Activated CD4-positive, alpha-beta memory T cell treated with anti-CD3 and anti-CD28 coated beads, Interleukin-2, amount 10 ng/mL, durations not matched to agents 7 days and 5 days (primary cell): ENCODE data around the gene ZYG11A. TPM values are rescaled to one million over a fixed set of nuclear protein-coding genes. Genes with fewer than 3 reads are reported as not detected.
"Not testable (repeated sequence)": the region's sequence is repeated elsewhere in the genome, so short reads cannot be mapped to it uniquely, and the experiment has no call there.

Source experiments
- CTCF ChIA-PET: fragments of 350-600 bp; sonication (Branson Sonifier 250); formaldehyde crosslinking; loops from one replicate; lab custom pipeline; 2021; ENCODE audit warnings: antibody characterized with exemption, inconsistent platforms; lab: Charles Lee
- POLR2A ChIA-PET: fragments of 350-600 bp; sonication (Branson Sonifier 250); formaldehyde crosslinking; loops from one replicate; lab custom pipeline; 2021; ENCODE audit warnings: antibody characterized with exemption; lab: Charles Lee
- DNase-seq: peaks from one replicate; pipeline ENCODE4 v3.0.0-alpha.2; 2020
- H3K27ac Mint-ChIP-seq: one replicate; pipeline ENCODE4 v1.8.0; 2021; ENCODE audit warnings: mild to moderate bottlenecking, mixed read lengths
- H3K27me3 Mint-ChIP-seq: one replicate; pipeline ENCODE4 v1.8.0; 2021; ENCODE audit warnings: mixed read lengths
- H3K36me3 Mint-ChIP-seq: one replicate; pipeline ENCODE4 v1.8.0; 2021; ENCODE audit warnings: low read depth, mixed read lengths
- H3K4me1 Mint-ChIP-seq: one replicate; pipeline ENCODE4 v1.8.0; 2021; ENCODE audit warnings: mixed read lengths
- H3K4me3 Mint-ChIP-seq: one replicate; pipeline ENCODE4 v1.8.0; 2021; ENCODE audit warnings: mild to moderate bottlenecking, mixed read lengths
- H3K9me3 Mint-ChIP-seq: one replicate; pipeline ENCODE4 v1.8.0; 2021; ENCODE audit warnings: mixed read lengths
- total RNA-seq, 2 experiments: library from RNA; stranded (reverse); gene quantifications; one replicate each; pipeline ENCODE4 v1.2.3, GENCODE V29; 2021

The ZYG11A gene
- total RNA-seq, 2 experiments from 2014 or later, result 0.25 to 0.30 TPM

DNA sequence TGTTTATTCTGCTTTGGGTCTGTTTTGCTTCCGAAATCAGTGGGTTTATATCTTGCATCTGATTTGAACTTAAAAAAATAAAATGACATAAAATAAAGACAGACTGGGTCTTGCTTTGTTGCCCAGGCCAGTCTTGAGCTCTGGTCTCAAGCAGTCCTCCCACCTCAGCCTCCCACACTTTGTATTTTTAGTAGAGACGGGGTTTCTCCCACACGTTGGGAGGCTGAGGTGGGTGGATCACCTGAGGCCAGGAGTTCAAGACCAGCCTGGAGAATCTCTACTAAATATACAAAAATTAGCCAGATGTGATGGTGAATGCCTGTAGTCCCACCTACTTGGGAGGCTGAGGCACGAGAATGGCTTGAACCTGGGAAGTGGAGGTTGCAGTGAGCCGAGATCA lies 5.9 kb downstream of the ZYG11A start:
- CTCF ChIA-PET, result no interaction called here
- H3K9me3 Mint-ChIP-seq, result no peaks in the 10 kb centered on the region

GRCh38 chr1:52850951-52851350 lies 8.4 kb downstream of the ZYG11A start:
- no peak for DNase-seq
- POLR2A ChIA-PET, result interaction anchor here (1.2 kb wide), 1 partner anchor 11 kb away, joined by 3 read pairs; no protein-coding TSS in a partner anchor
- no peak overlapping the region for H3K4me3 Mint-ChIP-seq
- CTCF ChIA-PET, result interaction anchor here (0.5 kb wide), 1 partner anchor 273 kb away, joined by 3 read pairs; no protein-coding TSS in a partner anchor
- H3K27me3 Mint-ChIP-seq, result peaks cover 2% of the 10 kb centered on the region
- no peak overlapping the region for H3K27ac Mint-ChIP-seq
- no peaks in the 10 kb centered on the region for H3K4me1 Mint-ChIP-seq
- H3K36me3 Mint-ChIP-seq, result no peaks in the 10 kb centered on the region
- no peaks in the 10 kb centered on the region for H3K9me3 Mint-ChIP-seq

More for the DNA sequence above, 5.9 kb downstream of the ZYG11A start:
- Mint-ChIP-seq H3K27ac (no peak overlapping the region), H3K36me3 (no peaks in the 10 kb centered on the region), H3K27me3 (peaks cover 13% of the 10 kb centered on the region), H3K4me1 (peaks cover 4% of the 10 kb centered on the region), H3K4me3 (no peak overlapping the region)
- POLR2A ChIA-PET, result no interaction called here
- no peak for DNase-seq

DNA sequence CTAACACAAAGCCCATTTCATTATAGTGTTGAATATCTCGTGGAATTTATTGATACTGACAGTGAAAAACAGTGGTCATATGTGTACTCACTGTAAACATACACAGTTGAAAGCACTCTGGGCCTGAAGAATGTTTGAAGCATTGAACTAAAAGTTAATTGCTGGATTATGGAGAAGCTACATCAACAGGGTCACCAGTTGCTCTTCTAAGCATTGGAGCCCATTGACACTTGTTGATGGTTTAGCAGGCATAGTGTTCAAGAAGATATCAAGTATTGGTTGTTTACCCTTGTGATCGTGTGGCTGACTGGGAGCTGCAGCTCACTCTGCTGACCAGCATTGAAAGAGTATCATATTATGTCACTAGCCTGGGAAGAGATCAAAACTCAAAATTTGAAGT lies 10.3 kb downstream of the ZYG11A start:
- Mint-ChIP-seq H3K27me3 (peaks cover 2% of the 10 kb centered on the region), H3K4me3 (no peak overlapping the region), H3K27ac (no peak overlapping the region), H3K36me3 (no peaks in the 10 kb centered on the region), H3K4me1 (no peaks in the 10 kb centered on the region), H3K9me3 (no peaks in the 10 kb centered on the region)
- DNase-seq, result no peak
- ChIA-PET CTCF (no interaction called here), POLR2A (no interaction called here)

DNA sequence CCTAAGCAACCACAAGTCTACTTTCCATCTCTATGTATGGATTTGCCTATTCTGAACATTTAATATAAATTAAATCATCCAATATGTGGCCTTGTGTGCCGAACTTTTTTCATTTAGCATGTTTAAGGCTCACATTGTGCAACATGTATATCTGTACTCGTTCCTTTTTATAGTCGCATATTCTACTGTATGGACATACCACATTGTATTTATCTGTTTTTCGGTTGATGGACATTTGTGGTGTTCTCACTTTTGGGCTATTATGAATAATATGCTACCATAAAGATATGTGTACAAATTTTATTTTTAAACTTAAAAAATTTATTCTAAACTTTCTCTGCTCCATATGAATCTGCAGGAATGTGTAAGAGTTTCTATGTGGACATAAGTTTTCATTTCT lies 13.0 kb downstream of the ZYG11A start:
- Mint-ChIP-seq H3K4me3 (no peak overlapping the region), H3K27me3 (peaks cover 2% of the 10 kb centered on the region), H3K27ac (no peak overlapping the region), H3K9me3 (no peaks in the 10 kb centered on the region), H3K4me1 (peaks cover 2% of the 10 kb centered on the region), H3K36me3 (no peaks in the 10 kb centered on the region)
- ChIA-PET POLR2A (no interaction called here), CTCF (interaction anchor here (0.7 kb wide), 1 partner anchor 330 kb away, joined by 5 read pairs; no protein-coding TSS in a partner anchor)
- DNase-seq, result no peak

GRCh38 chr1:52856026-52856425 lies 13.5 kb downstream of the ZYG11A start:
- H3K4me3 Mint-ChIP-seq, result no peak overlapping the region
- no peaks in the 10 kb centered on the region for H3K36me3 Mint-ChIP-seq
- no peak overlapping the region for H3K27ac Mint-ChIP-seq
- no peak for DNase-seq
- peaks cover 2% of the 10 kb centered on the region for H3K27me3 Mint-ChIP-seq
- CTCF ChIA-PET, result interaction anchor here (0.7 kb wide), 1 partner anchor 330 kb away, joined by 5 read pairs; no protein-coding TSS in a partner anchor
- H3K9me3 Mint-ChIP-seq, result no peaks in the 10 kb centered on the region
- peaks cover 3% of the 10 kb centered on the region for H3K4me1 Mint-ChIP-seq
- POLR2A ChIA-PET, result no interaction called here

- no peaks in the 10 kb centered on the region for H3K27me3 Mint-ChIP-seq
- CTCF ChIA-PET, result interaction anchor here (0.6 kb wide), 1 partner anchor 963 kb away, joined by 3 read pairs; no protein-coding TSS in a partner anchor
- no peak overlapping the region for H3K27ac Mint-ChIP-seq
- no peak overlapping the region for H3K4me3 Mint-ChIP-seq
- no peak for DNase-seq
- POLR2A ChIA-PET, result interaction anchor here (1.0 kb wide), 1 partner anchor 19 kb away, joined by 3 read pairs; no protein-coding TSS in a partner anchor
- H3K9me3 Mint-ChIP-seq, result no peaks in the 10 kb centered on the region
- H3K4me1 Mint-ChIP-seq, result peaks cover 3% of the 10 kb centered on the region
- H3K36me3 Mint-ChIP-seq, result no peaks in the 10 kb centered on the region
Observed at GRCh38 chr1:52857443-52857842, 14.9 kb downstream of the ZYG11A start.

DNA sequence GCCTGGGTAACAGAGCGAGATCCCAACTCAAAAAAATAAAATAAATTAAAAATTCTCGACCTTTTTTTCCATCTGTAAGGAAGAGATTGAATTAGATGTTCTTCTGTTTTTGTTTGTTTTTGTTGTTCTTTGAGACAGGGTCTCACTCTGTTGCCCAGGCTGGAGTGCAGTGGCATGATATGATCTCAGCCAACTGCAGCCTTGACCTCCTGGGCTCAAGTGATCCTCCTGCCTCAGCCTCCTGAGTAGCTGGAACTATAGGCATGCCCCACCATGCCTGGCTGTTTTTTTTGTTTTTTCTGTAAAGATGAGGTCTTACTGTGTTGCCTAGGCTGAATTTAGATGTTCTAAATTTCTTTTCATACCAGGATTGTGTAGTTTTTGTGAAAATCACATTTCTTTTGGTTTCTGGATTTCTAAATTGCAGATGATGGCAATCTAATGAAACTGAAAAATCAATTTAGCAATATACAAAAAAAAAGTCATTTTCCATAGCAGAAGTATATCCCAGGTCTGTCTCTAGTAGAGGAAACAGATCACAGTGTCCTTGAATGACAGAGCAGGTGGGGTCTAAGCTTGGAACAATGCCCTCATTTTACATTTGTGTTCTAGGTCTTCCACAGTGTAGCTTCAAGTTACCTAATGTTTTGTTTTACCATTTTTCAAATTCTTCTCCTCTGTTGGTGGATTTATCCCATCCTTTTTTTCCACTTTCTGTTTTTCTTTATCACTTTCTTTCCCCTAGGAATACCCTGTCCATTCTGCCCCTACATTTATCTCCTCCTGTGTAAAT lies 20.3 kb downstream of the ZYG11A start:
- Mint-ChIP-seq H3K9me3 (no peaks in the 10 kb centered on the region), H3K36me3 (no peaks in the 10 kb centered on the region), H3K27me3 (no peaks in the 10 kb centered on the region), H3K4me3 (no peak overlapping the region), H3K4me1 (peaks cover 5% of the 10 kb centered on the region), H3K27ac (no peak overlapping the region)
- ChIA-PET CTCF (interaction anchor here (0.7 kb wide), 1 partner anchor 160 kb away, joined by 4 read pairs; no protein-coding TSS in a partner anchor), POLR2A (interaction anchor here (1.1 kb wide), 1 partner anchor 12 kb away, joined by 3 read pairs; no protein-coding TSS in a partner anchor)
- DNase-seq, result no peak

- Mint-ChIP-seq H3K4me3 (no peak overlapping the region), H3K27me3 (no peaks in the 10 kb centered on the region), H3K36me3 (no peaks in the 10 kb centered on the region), H3K9me3 (no peaks in the 10 kb centered on the region), H3K27ac (no peak overlapping the region), H3K4me1 (peaks cover 2% of the 10 kb centered on the region)
- CTCF ChIA-PET, result interaction anchor here (0.7 kb wide), 2 partner anchors 16 to 24 kb away, joined by 3 read pairs; no protein-coding TSS in a partner anchor
- POLR2A ChIA-PET, result no interaction called here
- no peak for DNase-seq
Observed at GRCh38 chr1:52867087-52867863, 24.7 kb downstream of the ZYG11A start.

- POLR2A ChIA-PET, H3K4me3 Mint-ChIP-seq: not testable (repeated sequence)
- CTCF ChIA-PET, result interaction anchor here (0.6 kb wide), 2 partner anchors 120 to 304 kb away, joined by 3 read pairs; no protein-coding TSS in a partner anchor
Observed at GRCh38 chr1:52869727-52870126, 27.2 kb downstream of the ZYG11A start.

GRCh38 chr1:52876843-52877242 lies 34.3 kb downstream of the ZYG11A start:
- CTCF ChIA-PET, result no interaction called here
- H3K36me3 Mint-ChIP-seq, result no peaks in the 10 kb centered on the region
- H3K9me3 Mint-ChIP-seq, result no peaks in the 10 kb centered on the region
- DNase-seq, result no peak
- H3K27ac Mint-ChIP-seq, result no peak overlapping the region
- POLR2A ChIA-PET, result no interaction called here
- no peaks in the 10 kb centered on the region for H3K4me1 Mint-ChIP-seq
- H3K4me3 Mint-ChIP-seq, result no peak overlapping the region
- no peaks in the 10 kb centered on the region for H3K27me3 Mint-ChIP-seq

More at GRCh38 chr1:52869727-52870126, 27.2 kb downstream of the ZYG11A start:
- H3K9me3 Mint-ChIP-seq, H3K4me1 Mint-ChIP-seq, H3K36me3 Mint-ChIP-seq, H3K27me3 Mint-ChIP-seq, H3K27ac Mint-ChIP-seq, DNase-seq: not testable (repeated sequence)

GRCh38 chr1:52877554-52877953 lies 35.0 kb downstream of the ZYG11A start:
- H3K27ac Mint-ChIP-seq, result no peak overlapping the region
- H3K36me3 Mint-ChIP-seq, result no peaks in the 10 kb centered on the region
- H3K27me3 Mint-ChIP-seq, result no peaks in the 10 kb centered on the region
- DNase-seq, result no peak
- H3K9me3 Mint-ChIP-seq, result no peaks in the 10 kb centered on the region
- ChIA-PET CTCF (no interaction called here), POLR2A (no interaction called here)
- no peak overlapping the region for H3K4me3 Mint-ChIP-seq
- no peaks in the 10 kb centered on the region for H3K4me1 Mint-ChIP-seq

DNA sequence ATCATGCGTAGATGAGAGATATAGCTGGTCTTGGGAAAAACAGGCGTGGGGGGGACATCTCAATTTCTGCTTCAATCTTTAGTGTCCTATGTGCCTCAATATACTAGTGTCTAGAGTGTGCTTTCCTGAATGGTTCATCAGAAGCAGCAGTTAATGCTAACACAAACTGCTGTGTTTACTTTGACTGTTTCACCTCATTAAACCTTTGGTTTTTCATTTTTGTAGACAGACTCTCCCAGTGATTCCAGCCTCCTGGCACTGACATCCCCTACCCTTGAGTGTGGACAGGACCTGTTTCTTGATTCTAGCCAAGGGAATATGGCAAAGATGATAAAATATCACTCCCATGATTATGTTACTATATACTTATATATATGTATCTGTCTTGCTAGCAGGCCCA lies 37.6 kb downstream of the ZYG11A start:
- H3K36me3 Mint-ChIP-seq, result no peaks in the 10 kb centered on the region
- no peaks in the 10 kb centered on the region for H3K9me3 Mint-ChIP-seq
- H3K4me1 Mint-ChIP-seq, result no peaks in the 10 kb centered on the region
- CTCF ChIA-PET, result no interaction called here
- no peaks in the 10 kb centered on the region for H3K27me3 Mint-ChIP-seq
- DNase-seq, result no peak
- POLR2A ChIA-PET, result no interaction called here
- no peak overlapping the region for H3K4me3 Mint-ChIP-seq
- H3K27ac Mint-ChIP-seq, result no peak overlapping the region

DNA sequence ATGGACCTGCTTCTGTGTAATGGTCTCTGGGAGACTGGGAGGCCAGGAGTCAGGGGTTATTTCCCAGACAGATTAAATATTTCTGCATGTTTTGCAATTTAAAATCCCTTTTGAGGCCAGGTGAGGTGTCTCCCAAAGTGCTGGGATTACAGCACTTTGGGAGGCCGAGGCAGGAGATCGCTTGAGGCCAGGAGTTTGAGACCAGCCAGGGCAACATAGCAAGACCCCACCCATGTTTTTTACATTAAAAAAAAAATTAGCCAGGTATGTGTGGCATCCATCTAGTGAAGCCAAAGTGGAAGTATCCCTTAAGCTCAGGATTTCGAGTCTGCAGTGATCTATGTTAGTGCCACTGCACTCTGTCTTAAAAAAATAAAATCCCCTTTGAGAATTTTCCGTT lies 44.9 kb downstream of the ZYG11A start:
- no peaks in the 10 kb centered on the region for H3K27me3 Mint-ChIP-seq
- no peaks in the 10 kb centered on the region for H3K4me1 Mint-ChIP-seq
- H3K36me3 Mint-ChIP-seq, result no peaks in the 10 kb centered on the region
- H3K27ac Mint-ChIP-seq, result no peak overlapping the region
- ChIA-PET CTCF (no interaction called here), POLR2A (no interaction called here)
- no peak for DNase-seq
- H3K4me3 Mint-ChIP-seq, result no peak overlapping the region
- H3K9me3 Mint-ChIP-seq, result no peaks in the 10 kb centered on the region
